Mesodermal cell (in vitro differentiated cells): Measurements from ENCODE around the gene CIITA.
A peak's percentile ranks its signal among the peaks of the same experiment; 100 is the strongest.
"Not testable (repeated sequence)": the region's sequence is repeated elsewhere in the genome, so short reads cannot be mapped to it uniquely, and the experiment has no call there.

ENCODE experiments used
- H3K27ac ChIP-seq: 2 replicates; pipeline ENCODE4 v1.7.0; 2013; ENCODE audit warnings: mild to moderate bottlenecking, low read depth, low read length, moderate library complexity; ENCODE audit not compliant: severe bottlenecking
- H3K36me3 ChIP-seq: 2 replicates; pipeline ENCODE4 v1.7.1; 2013; ENCODE audit warnings: mild to moderate bottlenecking, low read length, moderate library complexity; ENCODE audit not compliant: control insufficient read depth, insufficient read depth
- H3K4me1 ChIP-seq: one replicate; pipeline ENCODE4 v1.7.1; 2013; ENCODE audit warnings: mild to moderate bottlenecking, low read length; ENCODE audit not compliant: insufficient read depth, control insufficient read depth, poor library complexity, severe bottlenecking
- H3K4me3 ChIP-seq: 2 replicates; pipeline ENCODE4 v1.7.0; 2013; ENCODE audit warnings: low read length, control low read depth, mild to moderate bottlenecking; ENCODE audit not compliant: insufficient read depth, poor library complexity, severe bottlenecking; ENCODE audit errors: extremely low read depth
- H3K9me3 ChIP-seq: 2 replicates; pipeline ENCODE4 v1.7.1; 2013; ENCODE audit warnings: mild to moderate bottlenecking, low read length, moderate library complexity; ENCODE audit not compliant: control insufficient read depth
- WGBS, 2 experiments: methylation state at CpG; one replicate each; pipeline ENCODE4 v1.1.5; 2013; ENCODE audit warnings: missing lambda C conversion rate in 2 of 2; ENCODE audit not compliant: insufficient coverage in 2 of 2; 5-methylcytosine and 5-hydroxymethylcytosine counted together

CIITA gene

GRCh38 chr16:10964891-10965326 lies 87.9 kb downstream of the CIITA start:
- no peaks in the 10 kb centered on the region for H3K9me3 ChIP-seq
- H3K4me1 ChIP-seq, result peaks cover 27% of the 10 kb centered on the region
- no peak overlapping the region for H3K27ac ChIP-seq
- WGBS, 2 experiments, result 98 to 100% methylated on average over 6 to 7 of the region's 8 CpGs
- H3K36me3 ChIP-seq, result peaks cover 49% of the 10 kb centered on the region
- no peak overlapping the region for H3K4me3 ChIP-seq

- Histone ChIP-seq H3K27ac (no peak overlapping the region), H3K4me1 (peaks cover 23% of the 10 kb centered on the region), H3K4me3 (no peak overlapping the region), H3K9me3 (no peaks in the 10 kb centered on the region), H3K36me3 (peaks cover 55% of the 10 kb centered on the region)
- 97% methylated on average over 3 of the region's 6 CpGs; no CpG with 5 or more reads in 1 of the 2 experiments for WGBS, 2 experiments
Measured at GRCh38 chr16:10965440-10966061, 88.5 kb downstream of the CIITA start.

- H3K9me3 ChIP-seq, result no peaks in the 10 kb centered on the region
- 71 to 97% methylated on average over 3 to 5 of the region's 5 CpGs for WGBS, 2 experiments
- H3K4me1 ChIP-seq, result peaks cover 17% of the 10 kb centered on the region
- H3K27ac ChIP-seq, result no peak overlapping the region
- no peak overlapping the region for H3K4me3 ChIP-seq
- peaks cover 61% of the 10 kb centered on the region for H3K36me3 ChIP-seq
Measured at GRCh38 chr16:10966129-10966528, 89.1 kb downstream of the CIITA start.

GRCh38 chr16:10966559-10966958 lies 89.6 kb downstream of the CIITA start:
- not testable (repeated sequence) for H3K9me3 ChIP-seq, H3K4me3 ChIP-seq, H3K27ac ChIP-seq
- Histone ChIP-seq H3K36me3 (peaks cover 62% of the 10 kb centered on the region), H3K4me1 (peaks cover 13% of the 10 kb centered on the region)
- 71 to 80% methylated on average over 1 of the region's 4 CpGs for WGBS, 2 experiments

GRCh38 chr16:10967986-10968385 lies 91.0 kb downstream of the CIITA start:
- Histone ChIP-seq H3K27ac (no peak overlapping the region), H3K36me3 (peaks cover 61% of the 10 kb centered on the region), H3K4me1 (peaks cover 13% of the 10 kb centered on the region), H3K4me3 (no peak overlapping the region), H3K9me3 (no peaks in the 10 kb centered on the region)
- 82 to 90% methylated on average over 5 of the region's 5 CpGs for WGBS, 2 experiments

- H3K9me3 ChIP-seq, result no peaks in the 10 kb centered on the region
- 94 to 100% methylated on average over 2 to 3 of the region's 3 CpGs for WGBS, 2 experiments
- peaks cover 13% of the 10 kb centered on the region for H3K4me1 ChIP-seq
- no peak overlapping the region for H3K27ac ChIP-seq
- no peak overlapping the region for H3K4me3 ChIP-seq
- peaks cover 61% of the 10 kb centered on the region for H3K36me3 ChIP-seq
Measured at GRCh38 chr16:10968498-10968897, 91.5 kb downstream of the CIITA start.

- peaks cover 9% of the 10 kb centered on the region for H3K4me1 ChIP-seq
- H3K4me3 ChIP-seq, result no peak overlapping the region
- no peak overlapping the region for H3K27ac ChIP-seq
- WGBS, 2 experiments, result no CpG with 5 or more reads among the region's 1 CpG
- H3K36me3 ChIP-seq, result peaks cover 63% of the 10 kb centered on the region
- H3K9me3 ChIP-seq, result no peaks in the 10 kb centered on the region
Measured at GRCh38 chr16:10969615-10970014, 92.6 kb downstream of the CIITA start.

- no peaks in the 10 kb centered on the region for H3K9me3 ChIP-seq
- H3K4me3 ChIP-seq, result no peak overlapping the region
- 92 to 94% methylated on average over 2 of the region's 2 CpGs for WGBS, 2 experiments
- peaks cover 9% of the 10 kb centered on the region for H3K4me1 ChIP-seq
- peaks cover 59% of the 10 kb centered on the region for H3K36me3 ChIP-seq
- H3K27ac ChIP-seq, result no peak overlapping the region
Measured at GRCh38 chr16:10970065-10970464, 93.1 kb downstream of the CIITA start.

- H3K9me3 ChIP-seq, result no peaks in the 10 kb centered on the region
- no peak overlapping the region for H3K4me3 ChIP-seq
- H3K4me1 ChIP-seq, result peaks cover 9% of the 10 kb centered on the region
- WGBS, 2 experiments, result 30 to 42% methylated on average over 2 to 3 of the region's 3 CpGs
- H3K36me3 ChIP-seq, result peaks cover 53% of the 10 kb centered on the region
- peak overlapping the region; percentile 16 for H3K27ac ChIP-seq
Measured at GRCh38 chr16:10971560-10971961, 94.6 kb downstream of the CIITA start.

- H3K27ac ChIP-seq, result no peak overlapping the region
- WGBS, 2 experiments, result 80 to 90% methylated on average over 3 of the region's 4 CpGs
- peaks cover 9% of the 10 kb centered on the region for H3K4me1 ChIP-seq
Measured at GRCh38 chr16:10972108-10972818, 95.3 kb downstream of the CIITA start.

More at GRCh38 chr16:10972108-10972818, 95.3 kb downstream of the CIITA start:
- no peak overlapping the region for H3K4me3 ChIP-seq
- peaks cover 52% of the 10 kb centered on the region for H3K36me3 ChIP-seq
- no peaks in the 10 kb centered on the region for H3K9me3 ChIP-seq
